Measurements from ENCODE around the gene SRSF11. TPM values are rescaled to one million over a fixed set of nuclear protein-coding genes. Genes with fewer than 3 reads are reported as not detected.
"Not testable (repeated sequence)": the region's sequence is repeated elsewhere in the genome, so short reads cannot be mapped to it uniquely, and the experiment has no call there.

SRSF11 gene
- total RNA-seq, 2 donors from 2014 or later = 325 to 327 TPM

- no peaks in the 10 kb centered on the region for H3K36me3 Mint-ChIP-seq (ENCODE audit: low read depth)
- no peak for DNase-seq
- ATAC-seq = no peak
- no peaks in the 10 kb centered on the region for H3K27me3 Mint-ChIP-seq
- H3K4me3 Mint-ChIP-seq = peak overlapping the region; percentile 96
- peak overlapping the region; percentile 98 for H3K27ac Mint-ChIP-seq
- H3K9me3 ChIP-seq (ENCODE audit: control insufficient read depth, low read length, poor library complexity, severe bottlenecking) = no peaks in the 10 kb centered on the region
- peaks cover 49% of the 10 kb centered on the region for H3K4me1 Mint-ChIP-seq
These were observed 16.1 kb upstream of the SRSF11 start for GRCh38 chr1:70205071-70205433.

- H3K27ac Mint-ChIP-seq = peak within 1 kb of the TSS; percentile 98
- H3K4me3 Mint-ChIP-seq = peak within 1 kb of the TSS; percentile 96
- no peaks in the 10 kb centered on the region for H3K36me3 Mint-ChIP-seq (ENCODE audit: low read depth)
- no peaks in the 10 kb centered on the region for H3K27me3 Mint-ChIP-seq
- ATAC-seq (peak; percentile 94), DNase-seq (peak; percentile 87 to 97 (median 87))
- no peaks in the 10 kb centered on the region for H3K9me3 ChIP-seq (ENCODE audit: control insufficient read depth, low read length, poor library complexity, severe bottlenecking)
- peaks cover 50% of the 10 kb centered on the region for H3K4me1 Mint-ChIP-seq
These were observed 15.6 kb upstream of the SRSF11 start, which contains the start of gene LRRC40 for GRCh38 chr1:70205434-70206118. Gene LRRC40 (minus strand): TSS chr1:70205579. CDS start chr1:70205540, 39 bp downstream.

- Mint-ChIP-seq H3K4me1 (peaks cover 50% of the 10 kb centered on the region), H3K27ac (peak overlapping the region; percentile 98), H3K4me3 (peak overlapping the region; percentile 96)
- H3K27me3 Mint-ChIP-seq; H3K9me3 ChIP-seq (ENCODE audit: control insufficient read depth, low read length, poor library complexity, severe bottlenecking); H3K36me3 Mint-ChIP-seq (ENCODE audit: low read depth); ATAC-seq; DNase-seq: not testable (repeated sequence)
These were observed 14.3 kb upstream of the SRSF11 start for GRCh38 chr1:70206833-70207232.

- H3K36me3 Mint-ChIP-seq (ENCODE audit: low read depth) = no peaks in the 10 kb centered on the region
- ATAC-seq (no peak), DNase-seq (no peak)
- H3K27me3 Mint-ChIP-seq = no peaks in the 10 kb centered on the region
- H3K9me3 ChIP-seq (ENCODE audit: control insufficient read depth, low read length, poor library complexity, severe bottlenecking) = no peaks in the 10 kb centered on the region
- H3K4me1 Mint-ChIP-seq = peaks cover 45% of the 10 kb centered on the region
- peak overlapping the region; percentile 96 for H3K4me3 Mint-ChIP-seq
- H3K27ac Mint-ChIP-seq = peak overlapping the region; percentile 98
These were observed 13.7 kb upstream of the SRSF11 start for GRCh38 chr1:70207492-70207891.

- no peak for DNase-seq
- Mint-ChIP-seq H3K27ac (peak overlapping the region; percentile 98), H3K36me3 (ENCODE audit: low read depth) (no peaks in the 10 kb centered on the region), H3K4me3 (no peak overlapping the region), H3K4me1 (peaks cover 40% of the 10 kb centered on the region), H3K27me3 (no peaks in the 10 kb centered on the region)
- ATAC-seq = no peak
- no peaks in the 10 kb centered on the region for H3K9me3 ChIP-seq (ENCODE audit: control insufficient read depth, low read length, poor library complexity, severe bottlenecking)
These were observed 12.9 kb upstream of the SRSF11 start for GRCh38 chr1:70208292-70208691.

- Mint-ChIP-seq H3K4me3 (no peak overlapping the region), H3K27ac (no peak overlapping the region), H3K36me3 (ENCODE audit: low read depth) (no peaks in the 10 kb centered on the region), H3K4me1 (peaks cover 23% of the 10 kb centered on the region), H3K27me3 (no peaks in the 10 kb centered on the region)
- no peak for ATAC-seq
- no peaks in the 10 kb centered on the region for H3K9me3 ChIP-seq (ENCODE audit: control insufficient read depth, low read length, poor library complexity, severe bottlenecking)
- no peak for DNase-seq
These were observed 10.4 kb upstream of the SRSF11 start for GRCh38 chr1:70210820-70211219.

GRCh38 chr1:70211541-70211940, 9.6 kb upstream of the SRSF11 start:
- Mint-ChIP-seq H3K4me1 (peaks cover 22% of the 10 kb centered on the region), H3K4me3 (no peak overlapping the region), H3K27me3 (no peaks in the 10 kb centered on the region), H3K27ac (no peak overlapping the region), H3K36me3 (ENCODE audit: low read depth) (no peaks in the 10 kb centered on the region)
- ATAC-seq (no peak), DNase-seq (no peak)
- no peaks in the 10 kb centered on the region for H3K9me3 ChIP-seq (ENCODE audit: control insufficient read depth, low read length, poor library complexity, severe bottlenecking)

GRCh38 chr1:70220015-70220414, 1.2 kb upstream of the SRSF11 start:
- no peaks in the 10 kb centered on the region for H3K9me3 ChIP-seq (ENCODE audit: control insufficient read depth, low read length, poor library complexity, severe bottlenecking)
- ATAC-seq (no peak), DNase-seq (no peak)
- peaks cover 3% of the 10 kb centered on the region for H3K36me3 Mint-ChIP-seq (ENCODE audit: low read depth)
- H3K4me3 Mint-ChIP-seq = peak overlapping the region; percentile 45
- peaks cover 28% of the 10 kb centered on the region for H3K4me1 Mint-ChIP-seq
- peak overlapping the region; percentile 97 for H3K27ac Mint-ChIP-seq
- no peaks in the 10 kb centered on the region for H3K27me3 Mint-ChIP-seq

- ATAC-seq (peak; percentile 0), DNase-seq (no peak)
- Mint-ChIP-seq H3K27me3 (no peaks in the 10 kb centered on the region), H3K36me3 (ENCODE audit: low read depth) (peaks cover 3% of the 10 kb centered on the region), H3K27ac (peak overlapping the region; percentile 97), H3K4me1 (peaks cover 26% of the 10 kb centered on the region), H3K4me3 (peak overlapping the region; percentile 92)
- no peaks in the 10 kb centered on the region for H3K9me3 ChIP-seq (ENCODE audit: control insufficient read depth, low read length, poor library complexity, severe bottlenecking)
These were observed 503 bp upstream of the SRSF11 start for GRCh38 chr1:70220517-70221237.

- DNase-seq (no peak), ATAC-seq (no peak)
- peak overlapping the region; percentile 97 for H3K27ac Mint-ChIP-seq
- peak overlapping the region; percentile 57 for H3K4me3 Mint-ChIP-seq
- no peaks in the 10 kb centered on the region for H3K36me3 Mint-ChIP-seq (ENCODE audit: low read depth)
- peaks cover 29% of the 10 kb centered on the region for H3K4me1 Mint-ChIP-seq
- H3K27me3 Mint-ChIP-seq = no peaks in the 10 kb centered on the region
- no peaks in the 10 kb centered on the region for H3K9me3 ChIP-seq (ENCODE audit: control insufficient read depth, low read length, poor library complexity, severe bottlenecking)
These were observed 1.6 kb downstream of the SRSF11 start for GRCh38 chr1:70222716-70223235.

GRCh38 chr1:70224954-70225353, 3.8 kb downstream of the SRSF11 start:
- no peak for ATAC-seq

GRCh38 chr1:70227439-70227838, 6.3 kb downstream of the SRSF11 start:
- H3K4me3 Mint-ChIP-seq = no peak overlapping the region
- no peaks in the 10 kb centered on the region for H3K9me3 ChIP-seq (ENCODE audit: control insufficient read depth, low read length, poor library complexity, severe bottlenecking)
- H3K27me3 Mint-ChIP-seq = no peaks in the 10 kb centered on the region
- no peak for DNase-seq
- H3K4me1 Mint-ChIP-seq = peaks cover 27% of the 10 kb centered on the region
- peak; percentile 33 for ATAC-seq
- H3K36me3 Mint-ChIP-seq (ENCODE audit: low read depth) = no peaks in the 10 kb centered on the region
- H3K27ac Mint-ChIP-seq = peak overlapping the region; percentile 59

More at GRCh38 chr1:70224954-70225353, 3.8 kb downstream of the SRSF11 start:
- Mint-ChIP-seq H3K36me3 (ENCODE audit: low read depth) (no peaks in the 10 kb centered on the region), H3K27ac (peak overlapping the region; percentile 97), H3K4me3 (no peak overlapping the region), H3K4me1 (peaks cover 31% of the 10 kb centered on the region), H3K27me3 (no peaks in the 10 kb centered on the region)
- DNase-seq = no peak
- H3K9me3 ChIP-seq (ENCODE audit: control insufficient read depth, low read length, poor library complexity, severe bottlenecking) = no peaks in the 10 kb centered on the region

- DNase-seq = no peak
- H3K27me3 Mint-ChIP-seq = no peaks in the 10 kb centered on the region
- H3K4me3 Mint-ChIP-seq = no peak overlapping the region
- H3K4me1 Mint-ChIP-seq = peaks cover 22% of the 10 kb centered on the region
- H3K9me3 ChIP-seq (ENCODE audit: control insufficient read depth, low read length, poor library complexity, severe bottlenecking) = no peaks in the 10 kb centered on the region
- peaks cover 3% of the 10 kb centered on the region for H3K36me3 Mint-ChIP-seq (ENCODE audit: low read depth)
- no peak for ATAC-seq
- peak overlapping the region; percentile 59 for H3K27ac Mint-ChIP-seq
These were observed 7.5 kb downstream of the SRSF11 start for GRCh38 chr1:70228670-70229069.

Measured in T-helper 17 cell (primary cell).